HG02678 (cell line): Measurements from ENCODE around the gene CALY.
A peak's percentile ranks its signal among the peaks of the same experiment; 100 is the strongest.
"Not testable (repeated sequence)": the region's sequence is repeated elsewhere in the genome, so short reads cannot be mapped to it uniquely, and the experiment has no call there.

Experiments used
- ATAC-seq: cut with Tn5 transposase; IDR thresholded peaks from one replicate; pipeline ENCODE4 v1.9.1; 2021; ENCODE audit warnings: mild to moderate bottlenecking, moderate library complexity; ENCODE audit not compliant: unreplicated experiment

Gene CALY

GRCh38 chr10:133334503-133335245 is 2.0 kb downstream of the CALY start:
- no peak for ATAC-seq

- ATAC-seq: no peak
Observed at GRCh38 chr10:133332936-133333699, 3.6 kb downstream of the CALY start.

- ATAC-seq: peak; percentile 82
Observed at GRCh38 chr10:133329491-133330202, 7.0 kb downstream of the CALY start.

GRCh38 chr10:133328358-133329343 is 8.0 kb downstream of the CALY start:
- ATAC-seq: no peak

GRCh38 chr10:133327651-133328357 is 8.9 kb downstream of the CALY start:
- ATAC-seq: no peak

- no peak for ATAC-seq
Observed at GRCh38 chr10:133326745-133327650, 9.7 kb downstream of the CALY start.

GRCh38 chr10:133326223-133326551 is 10.5 kb downstream of the CALY start:
- no peak for ATAC-seq

GRCh38 chr10:133325440-133326222 is 11.1 kb downstream of the CALY start:
- no peak for ATAC-seq

- no peak for ATAC-seq
Observed at GRCh38 chr10:133324857-133325260, 11.8 kb downstream of the CALY start.

- no peak for ATAC-seq
Observed at GRCh38 chr10:133324198-133324792, 12.4 kb downstream of the CALY start.

GRCh38 chr10:133322064-133322709 is 14.5 kb downstream of the CALY start:
- not testable (repeated sequence) for ATAC-seq

GRCh38 chr10:133320852-133321422 is 15.8 kb downstream of the CALY start:
- ATAC-seq: not testable (repeated sequence)

- peak; percentile 72 for ATAC-seq
Observed at GRCh38 chr10:133318494-133319127, 18.1 kb downstream of the CALY start.

GRCh38 chr10:133316732-133317131 is 20.0 kb downstream of the CALY start:
- ATAC-seq: no peak

- ATAC-seq: no peak
Observed at GRCh38 chr10:133316266-133316665, 20.4 kb downstream of the CALY start.

- ATAC-seq: no peak
Observed at GRCh38 chr10:133315847-133316246, 20.8 kb downstream of the CALY start.
